Measurements from ENCODE around the gene OR2L8.

OR2L8 gene

GRCh38 chr1:247908766-247909165, 39.9 kb upstream of the OR2L8 start:
- no peak for DNase-seq (ENCODE audit: low read depth)
- H3K4me3 ChIP-seq (ENCODE audit: low read depth, low read length) = no peak overlapping the region
- TF ChIP-seq CTCF (IDR thresholded peaks at IDR 0.05; ENCODE audit: low read depth, low read length) (no peak), POLR2A (IDR thresholded peaks at IDR 0.05; ENCODE audit: extremely low read depth, insufficient read length) (no peak), MYC (IDR thresholded peaks at IDR 0.05; ENCODE audit: low read depth, low read length) (no peak)
- TF ChIP-seq, protein P1, sequence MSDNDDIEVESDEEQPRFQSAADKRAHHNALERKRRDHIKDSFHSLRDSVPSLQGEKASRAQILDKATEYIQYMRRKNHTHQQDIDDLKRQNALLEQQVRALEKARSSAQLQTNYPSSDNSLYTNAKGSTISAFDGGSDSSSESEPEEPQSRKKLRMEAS (IDR thresholded peaks at IDR 0.05; ENCODE audit: low read depth, low read length) = no peak

GRCh38 chr1:247913786-247914185, 34.9 kb upstream of the OR2L8 start:
- TF ChIP-seq CTCF (IDR thresholded peaks at IDR 0.05; ENCODE audit: low read depth, low read length) = no peak
- no peak overlapping the region for H3K4me3 ChIP-seq (ENCODE audit: low read depth, low read length)
- no peak for DNase-seq (ENCODE audit: low read depth)

DNA sequence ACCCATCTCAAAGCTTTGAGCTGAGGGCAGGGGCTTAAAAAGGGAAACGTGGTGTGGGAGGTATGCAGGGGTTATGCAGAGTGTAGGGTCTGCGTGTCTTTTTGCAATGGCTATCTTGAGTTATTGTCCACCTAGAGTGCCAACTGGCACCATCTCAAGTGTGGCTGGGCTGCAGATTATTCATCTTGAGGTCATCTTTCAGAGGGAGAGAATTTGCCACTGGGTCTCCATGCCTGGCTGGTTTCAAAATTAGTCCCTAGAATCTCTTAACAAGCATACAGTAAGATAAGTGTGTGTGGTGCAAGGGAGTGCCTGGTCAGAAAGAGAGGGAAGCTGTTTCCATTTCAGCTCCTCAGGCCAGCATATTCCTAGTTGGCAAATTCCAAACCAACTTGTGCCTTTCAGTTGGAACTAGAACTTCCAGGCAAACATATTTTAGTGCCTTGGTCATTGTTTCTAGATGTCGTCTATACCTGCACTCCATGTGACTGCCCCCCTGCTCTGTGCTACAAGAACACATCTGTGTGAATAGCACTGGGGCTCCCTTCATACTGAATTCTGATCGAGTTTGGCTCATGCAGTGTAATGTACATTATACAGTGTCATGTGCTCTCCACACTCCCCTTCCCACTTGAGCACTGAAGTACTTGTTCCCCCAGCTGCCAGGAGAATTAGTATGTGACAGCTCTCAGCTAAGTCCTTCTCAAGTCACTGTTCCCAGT, 33.6 kb upstream of the OR2L8 start:
- TF ChIP-seq MYC (IDR thresholded peaks at IDR 0.05; ENCODE audit: low read depth, low read length) = no peak
- no peak for TF ChIP-seq POLR2A (IDR thresholded peaks at IDR 0.05; ENCODE audit: extremely low read depth, insufficient read length)
- no peak for TF ChIP-seq CTCF (IDR thresholded peaks at IDR 0.05; ENCODE audit: low read depth, low read length)
- TF ChIP-seq, protein P1 (IDR thresholded peaks at IDR 0.05; ENCODE audit: low read depth, low read length) = no peak
- no peak overlapping the region for H3K4me3 ChIP-seq (ENCODE audit: low read depth, low read length)
- DNase-seq (ENCODE audit: low read depth) = no peak

- no peak within 1 kb of the TSS for H3K4me3 ChIP-seq (ENCODE audit: low read depth, low read length)
- no peak for TF ChIP-seq CTCF (IDR thresholded peaks at IDR 0.05; ENCODE audit: low read depth, low read length)
- TF ChIP-seq MYC (IDR thresholded peaks at IDR 0.05; ENCODE audit: low read depth, low read length) = no peak
- TF ChIP-seq POLR2A (IDR thresholded peaks at IDR 0.05; ENCODE audit: extremely low read depth, insufficient read length) = no peak
- TF ChIP-seq, protein P1 (IDR thresholded peaks at IDR 0.05; ENCODE audit: low read depth, low read length) = no peak
- DNase-seq (ENCODE audit: low read depth) = no peak
Measured at GRCh38 chr1:247919952-247920351, 28.7 kb upstream of the OR2L8 start, which contains the start of gene OR2T8. OR2T8 (plus strand) TSS chr1:247920252; CDS start chr1:247921018, 766 bp downstream.

- TF ChIP-seq POLR2A (IDR thresholded peaks at IDR 0.05; ENCODE audit: extremely low read depth, insufficient read length) (no peak), MYC (IDR thresholded peaks at IDR 0.05; ENCODE audit: low read depth, low read length) (no peak), CTCF (IDR thresholded peaks at IDR 0.05; ENCODE audit: low read depth, low read length) (no peak)
- TF ChIP-seq, protein P1 (IDR thresholded peaks at IDR 0.05; ENCODE audit: low read depth, low read length) = no peak
- H3K4me3 ChIP-seq (ENCODE audit: low read depth, low read length) = no peak overlapping the region
- no peak for DNase-seq (ENCODE audit: low read depth)
Measured at GRCh38 chr1:247923941-247924340, 24.7 kb upstream of the OR2L8 start.

DNA sequence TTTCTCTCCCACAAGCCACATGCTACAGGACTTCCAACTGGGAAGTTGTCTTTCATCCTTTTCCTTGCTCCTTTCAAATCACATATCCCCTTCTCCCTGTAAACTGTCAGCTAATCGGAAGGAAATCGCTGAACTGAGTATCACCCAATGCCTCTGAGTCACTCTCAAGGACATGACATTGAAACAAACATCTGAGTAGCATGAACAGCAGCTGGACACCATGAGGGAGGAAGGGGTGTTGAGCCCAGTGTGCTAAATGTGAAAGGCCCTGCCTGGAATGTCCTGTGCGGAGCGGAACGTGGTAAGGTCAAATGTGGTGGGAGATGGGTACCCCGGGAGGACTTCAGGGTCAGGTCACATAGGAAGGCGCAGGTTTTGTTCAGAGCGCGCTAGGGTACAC, 23.8 kb upstream of the OR2L8 start, which contains the start of gene OR2AJ1:
OR2AJ1 (plus strand) TSS at position 22 of the 400 bp plus-strand sequence. CDS start 8,880 bp downstream, outside the sequence.
- TF ChIP-seq CTCF (IDR thresholded peaks at IDR 0.05; ENCODE audit: low read depth, low read length) (no peak), MYC (IDR thresholded peaks at IDR 0.05; ENCODE audit: low read depth, low read length) (no peak), POLR2A (IDR thresholded peaks at IDR 0.05; ENCODE audit: extremely low read depth, insufficient read length) (no peak)
- TF ChIP-seq, protein P1 (IDR thresholded peaks at IDR 0.05; ENCODE audit: low read depth, low read length) = no peak
- no peak within 1 kb of the TSS for H3K4me3 ChIP-seq (ENCODE audit: low read depth, low read length)
- no peak for DNase-seq (ENCODE audit: low read depth)
